ENCODE results near the gene NAB2.
"Not testable (repeated sequence)": the region's sequence is repeated elsewhere in the genome, so short reads cannot be mapped to it uniquely, and the experiment has no call there.

The NAB2 gene, protein sequence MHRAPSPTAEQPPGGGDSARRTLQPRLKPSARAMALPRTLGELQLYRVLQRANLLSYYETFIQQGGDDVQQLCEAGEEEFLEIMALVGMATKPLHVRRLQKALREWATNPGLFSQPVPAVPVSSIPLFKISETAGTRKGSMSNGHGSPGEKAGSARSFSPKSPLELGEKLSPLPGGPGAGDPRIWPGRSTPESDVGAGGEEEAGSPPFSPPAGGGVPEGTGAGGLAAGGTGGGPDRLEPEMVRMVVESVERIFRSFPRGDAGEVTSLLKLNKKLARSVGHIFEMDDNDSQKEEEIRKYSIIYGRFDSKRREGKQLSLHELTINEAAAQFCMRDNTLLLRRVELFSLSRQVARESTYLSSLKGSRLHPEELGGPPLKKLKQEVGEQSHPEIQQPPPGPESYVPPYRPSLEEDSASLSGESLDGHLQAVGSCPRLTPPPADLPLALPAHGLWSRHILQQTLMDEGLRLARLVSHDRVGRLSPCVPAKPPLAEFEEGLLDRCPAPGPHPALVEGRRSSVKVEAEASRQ

DNA sequence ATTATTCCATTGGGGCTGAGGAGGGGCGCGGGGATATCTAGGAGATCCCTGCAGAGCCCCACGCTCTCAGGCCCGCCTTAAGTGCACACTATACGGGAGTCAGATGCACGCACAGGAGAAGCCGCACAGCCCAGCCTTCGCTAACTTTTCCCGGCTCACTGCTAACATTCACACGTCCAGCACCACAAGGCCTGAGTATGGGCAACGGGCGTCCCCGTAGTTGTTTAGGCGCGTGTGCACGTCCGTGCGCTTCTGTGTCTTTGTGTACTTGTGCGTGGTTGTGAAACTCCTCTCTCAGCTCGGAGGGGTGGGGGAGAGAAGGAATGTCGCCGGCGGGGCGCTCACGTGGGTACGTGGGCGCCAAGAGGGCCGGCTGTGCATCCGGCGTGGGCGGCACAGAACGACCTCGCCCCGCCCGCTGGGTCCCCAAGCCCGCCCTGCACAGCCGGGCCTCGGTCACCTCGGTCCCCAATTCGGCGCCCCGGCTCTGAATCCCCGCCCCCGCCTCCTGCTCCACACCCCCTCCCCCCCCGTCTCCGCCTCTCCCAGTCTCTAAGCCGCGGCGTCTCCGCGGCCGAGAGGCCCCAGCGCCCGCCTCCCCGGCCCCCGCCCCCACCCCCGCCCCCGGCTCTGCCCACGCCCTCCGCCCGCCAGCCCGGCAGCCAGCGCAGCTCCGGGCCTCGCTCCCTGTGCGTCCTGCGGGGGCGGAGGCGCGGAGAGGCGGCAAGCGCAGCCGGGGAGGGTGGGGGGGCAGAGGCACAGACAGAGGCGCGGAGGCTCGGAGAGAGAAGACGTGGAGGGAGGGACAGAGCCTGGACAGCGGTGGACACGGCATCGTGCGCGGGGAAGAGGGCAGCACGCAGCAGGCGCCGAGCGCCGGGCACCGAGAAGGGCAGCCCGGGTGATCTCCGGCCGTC lies at the start of gene NAB2:
Gene NAB2 (plus strand): TSS at position 761 of the 917 bp plus-strand sequence. CDS start 158 bp downstream, outside the sequence.
- peak; percentile 84 for DNase-seq (ENCODE audit: low spot score)

DNA sequence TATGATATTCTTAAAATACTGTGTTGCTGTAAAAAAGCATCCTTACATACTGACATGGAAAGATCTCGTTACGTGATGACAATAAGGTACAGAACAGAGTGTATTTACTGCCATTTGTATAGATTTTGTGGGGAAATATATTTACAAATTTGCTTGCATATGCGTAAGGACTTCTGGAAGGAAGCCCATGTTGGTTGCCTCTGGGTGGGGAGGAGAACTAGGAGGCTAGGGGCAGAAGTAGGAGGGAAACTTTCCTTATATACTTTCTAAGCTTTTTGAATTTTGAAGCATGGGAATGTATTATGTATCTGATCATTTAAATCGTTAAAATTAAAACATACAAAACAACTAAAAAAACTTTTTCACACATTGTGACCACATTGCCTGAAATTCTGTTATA lies 48.7 kb upstream of the NAB2 start:
- no peak for DNase-seq (ENCODE audit: low spot score)

DNA sequence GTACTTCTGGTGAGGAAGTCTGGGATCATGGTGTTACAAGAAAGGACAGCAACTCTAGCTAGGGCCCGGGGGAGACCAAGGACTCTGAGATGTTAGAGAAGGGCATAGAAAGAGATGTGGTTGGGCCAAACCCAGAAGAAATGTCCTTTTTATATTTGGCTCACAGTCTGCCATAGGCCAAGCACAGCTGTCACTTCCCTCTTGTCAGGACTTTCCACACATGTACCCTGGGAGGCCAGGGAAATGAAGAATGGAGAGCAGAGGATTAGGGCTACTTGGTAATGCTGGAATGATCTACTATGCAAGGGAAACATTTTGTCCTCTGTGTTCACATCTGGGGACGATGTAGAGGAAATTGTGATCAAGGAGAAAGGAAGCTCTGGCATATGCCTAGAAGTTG lies 48.2 kb upstream of the NAB2 start:
- no peak for DNase-seq (ENCODE audit: low spot score)

DNA sequence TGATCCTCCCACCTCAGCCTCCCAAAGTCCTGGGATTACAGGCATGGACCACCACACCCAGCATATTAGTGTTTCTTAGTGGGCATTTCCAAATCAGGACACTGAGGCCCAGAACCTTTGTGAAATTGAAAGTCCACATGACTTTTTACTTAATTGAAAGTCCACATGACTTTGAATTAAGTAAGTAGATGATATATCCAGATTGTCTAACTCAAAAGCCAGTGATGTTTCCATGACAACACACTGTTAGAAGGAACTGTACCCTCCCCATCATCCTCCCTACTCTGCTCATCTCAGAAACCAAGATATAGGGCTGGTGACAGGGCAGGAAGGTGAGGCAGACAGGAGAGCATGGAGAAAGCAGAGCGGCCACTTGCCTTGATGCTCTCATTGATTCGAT lies 46.2 kb upstream of the NAB2 start:
- no peak for DNase-seq (ENCODE audit: low spot score)

DNA sequence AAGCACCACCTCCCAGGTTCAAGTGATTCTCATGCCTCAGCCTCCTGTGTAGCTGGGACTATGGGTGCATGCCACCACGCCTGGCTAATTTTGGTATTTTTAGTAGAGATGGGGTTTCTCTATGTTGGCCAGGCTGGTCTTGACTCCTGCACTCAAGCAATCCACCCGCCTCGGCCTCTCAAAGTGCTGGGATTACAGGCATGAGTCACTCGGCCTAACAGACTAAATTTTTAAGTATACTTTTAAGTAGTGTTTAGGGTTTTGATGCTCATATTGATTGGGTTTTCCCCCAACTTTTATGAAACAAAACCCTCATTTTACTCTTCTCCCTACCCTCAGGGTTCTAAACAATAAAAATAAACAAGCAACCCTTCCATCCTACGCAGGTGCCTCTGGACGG lies 44.4 kb upstream of the NAB2 start:
- DNase-seq (ENCODE audit: low spot score) = no peak

DNA sequence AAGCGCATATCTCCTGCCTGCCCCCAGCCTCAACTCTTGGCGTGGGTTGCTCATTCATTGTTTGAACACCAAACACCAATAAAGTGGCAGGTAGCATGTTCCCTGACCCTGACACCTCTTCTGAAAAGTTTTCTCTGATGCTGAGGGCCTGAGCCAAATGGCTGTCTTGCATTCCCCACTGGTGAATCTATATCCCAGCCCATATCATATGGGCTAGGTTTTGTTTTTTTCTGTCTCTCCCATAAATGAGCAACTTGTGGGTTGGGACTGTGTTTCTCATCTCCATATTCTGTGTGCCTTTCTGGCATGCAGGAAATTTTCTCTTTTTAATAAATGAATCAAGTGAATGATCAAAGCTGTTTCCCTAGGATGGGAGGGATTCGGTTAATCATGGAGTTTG lies 44.0 kb upstream of the NAB2 start:
- DNase-seq (ENCODE audit: low spot score) = no peak

DNA sequence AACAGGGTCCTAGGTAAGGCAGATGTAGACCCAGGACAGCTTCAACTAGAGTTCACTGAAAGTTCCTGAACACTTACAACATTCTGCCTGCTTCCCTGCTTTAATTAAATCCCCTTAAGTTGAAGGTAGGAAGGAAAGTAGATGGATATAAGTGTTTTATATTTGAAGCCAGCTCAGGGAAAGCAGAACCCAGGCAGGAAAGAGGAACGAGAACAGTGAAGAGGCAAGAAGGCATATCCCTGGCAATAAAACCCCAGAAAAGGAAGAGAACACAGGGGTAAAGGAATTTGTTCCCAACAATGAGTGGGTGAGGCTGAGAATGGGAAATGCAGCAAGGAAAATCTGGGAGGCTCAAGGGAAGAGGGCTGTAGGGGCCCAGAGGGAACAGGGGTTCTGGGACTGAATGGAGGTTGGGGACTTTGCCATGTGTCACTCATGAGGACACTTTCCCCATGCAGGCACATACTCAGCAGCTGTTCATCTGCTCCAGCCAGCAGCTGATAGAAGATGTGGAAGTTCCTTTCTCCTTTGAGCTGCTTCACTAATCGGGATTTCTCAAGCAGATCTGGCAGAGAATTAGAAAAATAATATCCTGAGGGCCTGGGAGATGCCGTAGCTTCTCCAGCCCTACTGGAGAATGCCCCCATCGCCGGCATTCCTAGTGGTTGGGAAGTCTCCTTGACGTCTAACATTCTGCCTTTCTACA lies 42.7 kb upstream of the NAB2 start:
- DNase-seq (ENCODE audit: low spot score) = no peak

DNA sequence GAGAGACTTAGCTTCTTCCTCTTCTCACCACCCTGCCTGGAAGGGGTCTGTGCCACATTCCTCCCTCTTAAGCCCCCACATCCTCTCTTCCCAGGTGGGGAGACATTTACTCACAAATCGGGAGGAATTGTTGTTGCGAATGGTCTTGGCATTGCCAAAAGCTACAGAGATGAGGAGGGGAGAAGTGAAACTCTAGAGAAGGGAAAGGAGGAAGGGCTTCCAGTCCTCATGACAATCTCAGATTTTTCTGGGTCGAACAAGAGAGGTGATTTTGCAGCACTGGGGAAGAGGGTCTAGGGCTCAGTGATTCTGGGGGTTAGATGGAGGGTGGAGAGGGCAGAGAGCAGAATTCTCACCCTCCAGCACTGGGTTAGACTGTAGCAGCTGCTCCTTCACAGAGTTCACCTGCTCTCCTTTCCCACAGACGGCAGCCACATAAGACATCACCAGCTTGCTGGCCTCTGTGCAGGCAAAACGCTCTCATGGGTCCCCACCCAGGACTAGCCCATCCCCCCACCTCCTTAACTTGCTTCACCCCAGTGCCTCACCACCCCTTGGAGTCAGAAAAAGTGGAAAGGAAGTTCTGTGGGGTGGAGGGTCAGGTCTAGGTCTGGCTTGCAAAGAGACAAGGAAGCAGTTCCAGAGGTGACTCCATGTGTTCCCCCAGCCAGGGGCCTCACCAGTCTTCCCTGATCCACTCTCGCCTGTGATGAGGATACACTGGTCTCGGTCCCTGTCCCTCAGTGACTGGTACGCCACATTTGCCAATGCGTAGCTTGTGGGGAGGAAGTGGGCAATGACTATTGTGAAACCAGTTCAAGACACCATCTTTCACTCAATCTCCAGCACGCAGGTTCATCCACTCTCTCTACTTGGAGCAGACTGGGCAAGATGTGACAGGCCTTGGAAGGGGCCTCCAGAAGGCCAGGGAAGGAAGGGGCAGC lies 41.7 kb upstream of the NAB2 start:
- DNase-seq (ENCODE audit: low spot score) = no peak

DNA sequence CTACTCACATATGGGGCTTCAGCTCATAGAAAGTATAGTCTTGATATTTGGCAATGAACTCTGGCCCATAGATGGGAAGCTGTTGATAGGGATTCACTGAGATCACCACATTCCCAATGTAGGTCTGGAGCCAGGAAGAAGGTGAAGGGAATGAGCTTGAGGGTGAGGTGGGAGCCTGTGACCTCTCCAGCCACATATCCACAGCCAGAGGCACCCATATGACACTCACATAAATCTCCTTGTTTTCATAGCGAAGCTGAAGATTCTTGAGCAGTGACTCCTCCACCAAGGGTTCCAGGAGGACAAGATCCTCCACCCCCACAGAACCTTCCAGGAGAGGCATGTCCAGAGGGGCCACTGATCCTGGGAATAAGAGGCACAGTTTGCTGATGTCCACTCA lies 40.9 kb upstream of the NAB2 start:
- DNase-seq (ENCODE audit: low spot score) = no peak

DNA sequence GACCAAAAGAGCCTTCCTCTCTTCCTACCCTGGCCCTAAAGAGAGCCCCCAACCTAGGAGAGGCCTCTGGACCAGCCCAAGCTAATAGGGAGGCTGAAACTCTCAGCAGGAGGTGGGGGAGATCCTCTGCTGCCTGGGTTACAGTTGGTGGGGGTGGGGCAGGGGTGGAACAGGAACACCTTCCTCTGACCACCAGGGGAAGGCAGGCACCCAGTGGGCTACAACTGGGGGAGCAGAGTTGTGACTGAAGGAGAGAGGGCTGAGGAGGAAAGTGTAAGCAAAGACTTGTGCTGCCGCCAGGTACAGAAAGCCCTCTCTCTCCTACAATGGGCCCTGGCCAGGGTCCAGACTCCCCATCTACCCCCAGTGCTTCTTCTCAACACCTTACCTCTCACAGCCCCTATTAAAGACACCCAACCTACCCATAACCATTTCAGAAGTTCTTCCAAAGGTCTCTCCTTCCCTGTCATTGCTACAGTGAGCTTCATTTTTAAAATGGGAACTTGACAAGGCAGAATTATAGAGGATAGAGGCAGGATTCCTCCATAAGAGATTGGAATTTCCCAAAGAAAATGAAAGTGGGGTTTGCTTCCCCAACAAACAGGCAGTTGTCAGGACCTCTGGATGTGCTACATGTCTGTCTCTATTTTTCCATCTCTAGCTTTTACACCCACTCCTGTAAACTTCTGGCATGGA lies 40.3 kb upstream of the NAB2 start:
- no peak for DNase-seq (ENCODE audit: low spot score)

DNA sequence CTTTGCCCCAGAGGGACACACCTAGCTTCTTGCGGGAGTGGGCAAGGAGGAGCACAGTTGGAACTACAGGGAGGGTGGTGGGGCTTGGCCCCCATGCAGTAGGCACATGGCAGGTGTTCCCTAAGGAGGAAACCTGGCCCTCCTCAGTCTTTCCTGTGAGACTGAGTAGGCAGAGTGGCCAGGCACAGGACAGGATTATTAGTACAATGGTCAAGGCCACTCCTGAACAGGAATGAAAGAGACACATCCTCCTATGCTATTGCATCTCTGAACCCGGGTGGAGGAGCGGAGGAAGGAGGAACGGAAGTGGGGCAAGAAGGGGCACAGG lies 39.8 kb upstream of the NAB2 start:
- DNase-seq (ENCODE audit: low spot score) = no peak

DNA sequence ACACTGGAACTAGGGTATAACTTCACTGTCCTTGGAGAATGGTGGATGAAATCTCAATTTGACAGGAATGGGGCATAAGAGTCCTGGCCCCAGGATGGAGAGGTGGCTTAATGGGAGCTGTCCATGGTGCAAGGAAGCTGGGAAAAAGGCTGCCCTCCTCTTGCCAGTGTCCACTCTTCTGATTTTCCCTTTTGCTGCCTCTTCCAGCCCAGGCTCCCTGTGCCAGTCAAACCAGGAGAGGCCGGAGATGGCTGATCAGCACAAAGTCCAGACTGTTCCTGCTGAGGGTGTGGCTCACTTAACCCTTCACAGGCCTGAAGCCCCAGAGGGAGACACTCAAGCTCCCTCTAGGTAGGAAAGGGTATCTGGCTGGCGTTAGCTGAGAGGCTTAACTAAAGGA lies 39.0 kb upstream of the NAB2 start, which contains the start of gene MYO1A:
Gene MYO1A (minus strand): TSS at position 240 of the 400 bp plus-strand sequence. CDS start 1,806 bp downstream, outside the sequence.
- no peak for DNase-seq (ENCODE audit: low spot score)

DNA sequence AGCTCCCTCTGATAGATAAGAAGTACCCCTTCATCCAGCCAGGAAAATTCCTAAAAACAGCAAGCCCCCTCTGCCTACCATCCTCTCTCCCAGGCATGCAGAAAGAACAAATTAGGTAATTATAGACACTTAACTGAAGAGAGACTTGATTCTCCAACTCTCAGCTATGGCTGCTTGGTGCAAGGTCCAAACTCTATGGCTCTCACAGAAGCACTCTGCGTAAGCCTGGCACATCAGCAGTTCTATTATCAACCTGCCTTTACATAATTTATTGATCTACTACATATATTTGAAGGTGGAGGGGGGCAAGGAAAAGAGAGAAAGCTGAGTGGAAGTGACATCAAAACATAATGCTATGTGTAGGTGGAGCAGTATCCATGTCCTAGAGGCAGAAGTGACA lies 37.9 kb upstream of the NAB2 start:
- no peak for DNase-seq (ENCODE audit: low spot score)

DNA sequence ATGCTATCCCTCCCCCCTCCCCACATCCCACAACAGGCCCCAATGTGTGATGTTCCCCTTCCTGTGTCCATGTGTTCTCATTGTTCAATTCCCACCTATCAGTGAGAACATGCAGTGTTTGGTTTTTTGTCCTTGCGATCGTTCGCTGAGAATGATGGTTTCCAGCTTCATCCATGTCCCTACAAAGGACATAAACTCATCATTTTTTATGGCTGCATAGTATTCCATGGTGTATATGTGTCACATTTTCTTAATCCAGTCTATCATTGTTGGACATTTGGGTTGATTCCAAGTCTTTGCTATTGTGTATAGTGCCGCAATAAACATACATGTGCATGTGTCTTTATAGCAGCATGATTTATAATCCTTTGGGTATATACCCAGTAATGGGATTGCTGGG lies 35.8 kb upstream of the NAB2 start:
- not testable (repeated sequence) for DNase-seq (ENCODE audit: low spot score)

DNA sequence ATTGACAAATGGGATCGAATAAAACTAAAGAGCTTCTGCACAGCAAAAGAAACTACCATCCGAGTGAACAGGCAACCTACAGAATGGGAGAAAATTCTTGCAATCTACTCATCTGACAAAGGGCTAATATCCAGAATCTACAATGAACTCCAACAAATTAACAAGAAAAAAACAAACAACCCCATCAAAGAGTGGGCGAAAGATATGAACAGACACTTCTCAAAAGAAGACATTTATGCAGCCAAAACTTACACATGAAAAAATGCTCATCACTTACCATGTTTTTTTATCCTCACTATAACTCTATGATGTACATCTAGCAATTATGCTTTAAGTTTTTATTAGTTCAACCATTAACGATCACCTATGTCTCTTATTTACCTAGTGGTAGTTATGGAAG lies 35.0 kb upstream of the NAB2 start:
- DNase-seq (ENCODE audit: low spot score) = not testable (repeated sequence)

DNA sequence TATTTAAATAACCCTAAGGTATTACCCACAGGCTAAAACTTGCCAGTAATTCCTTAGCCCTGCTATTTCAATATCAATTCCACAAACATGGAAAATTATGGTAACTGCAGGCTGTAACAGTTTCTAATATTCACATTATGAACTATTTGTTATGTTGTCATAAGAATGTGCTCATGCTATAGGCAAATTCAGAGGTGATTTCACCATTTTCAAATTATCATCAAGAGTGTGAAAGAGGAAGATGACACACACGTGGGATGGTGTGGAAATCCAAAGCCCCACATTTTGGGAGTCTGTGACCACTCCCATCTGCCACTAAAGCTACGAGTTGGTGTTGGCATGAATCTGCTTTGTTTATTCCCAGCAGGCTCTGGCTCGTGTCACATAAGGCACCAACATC lies 33.1 kb upstream of the NAB2 start:
- DNase-seq (ENCODE audit: low spot score) = no peak

DNA sequence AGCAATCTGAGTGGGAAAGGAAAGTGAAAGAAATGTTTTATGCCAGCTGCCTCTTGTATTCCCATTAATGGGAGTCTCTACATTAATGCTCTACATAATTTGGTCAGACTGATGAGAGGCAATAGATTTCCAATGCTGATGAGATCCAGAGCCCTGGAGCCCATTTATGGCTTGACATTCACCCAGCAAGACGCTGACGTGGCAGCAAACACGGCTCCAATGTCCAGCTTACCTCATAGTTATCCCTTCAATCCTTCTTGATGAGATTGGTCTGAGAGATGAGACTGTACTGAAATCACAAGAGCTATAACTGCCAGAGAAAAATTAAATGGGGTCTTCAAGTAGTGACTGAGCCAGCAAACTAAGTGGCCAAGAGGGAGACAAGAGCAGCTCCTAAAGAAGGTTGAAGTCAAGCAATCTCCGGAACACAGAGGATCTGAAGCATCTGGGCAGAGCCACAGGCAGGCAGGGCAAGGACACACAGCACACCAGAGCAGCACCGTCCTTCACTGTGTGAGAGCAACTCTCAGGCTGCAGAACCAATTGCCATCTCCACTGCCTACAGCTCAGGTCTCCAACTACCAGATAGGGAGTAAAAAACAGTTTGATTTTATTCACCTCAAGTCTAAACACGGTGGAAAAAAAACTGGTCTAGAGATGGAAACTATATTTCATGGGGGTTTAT lies 31.7 kb upstream of the NAB2 start:
- DNase-seq (ENCODE audit: low spot score) = no peak

DNA sequence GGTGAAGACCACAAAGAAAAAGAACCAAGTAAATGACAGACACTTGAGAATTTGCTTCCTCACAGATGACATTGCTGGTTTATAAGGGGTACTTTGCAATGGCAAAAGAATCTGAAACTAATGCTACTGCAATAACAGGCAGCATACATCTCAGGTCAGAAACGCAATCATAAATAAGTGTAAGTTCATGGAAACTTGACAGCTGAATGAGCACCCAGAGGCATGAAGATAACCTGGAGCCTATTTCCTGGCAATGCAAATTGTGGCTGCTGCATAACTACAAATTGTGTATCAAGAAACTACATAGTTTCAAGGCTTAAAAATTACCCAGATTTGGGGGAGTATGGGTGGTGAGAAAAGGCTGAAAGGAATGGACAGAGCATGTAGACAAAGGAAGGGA lies 30.5 kb upstream of the NAB2 start:
- no peak for DNase-seq (ENCODE audit: low spot score)

DNA sequence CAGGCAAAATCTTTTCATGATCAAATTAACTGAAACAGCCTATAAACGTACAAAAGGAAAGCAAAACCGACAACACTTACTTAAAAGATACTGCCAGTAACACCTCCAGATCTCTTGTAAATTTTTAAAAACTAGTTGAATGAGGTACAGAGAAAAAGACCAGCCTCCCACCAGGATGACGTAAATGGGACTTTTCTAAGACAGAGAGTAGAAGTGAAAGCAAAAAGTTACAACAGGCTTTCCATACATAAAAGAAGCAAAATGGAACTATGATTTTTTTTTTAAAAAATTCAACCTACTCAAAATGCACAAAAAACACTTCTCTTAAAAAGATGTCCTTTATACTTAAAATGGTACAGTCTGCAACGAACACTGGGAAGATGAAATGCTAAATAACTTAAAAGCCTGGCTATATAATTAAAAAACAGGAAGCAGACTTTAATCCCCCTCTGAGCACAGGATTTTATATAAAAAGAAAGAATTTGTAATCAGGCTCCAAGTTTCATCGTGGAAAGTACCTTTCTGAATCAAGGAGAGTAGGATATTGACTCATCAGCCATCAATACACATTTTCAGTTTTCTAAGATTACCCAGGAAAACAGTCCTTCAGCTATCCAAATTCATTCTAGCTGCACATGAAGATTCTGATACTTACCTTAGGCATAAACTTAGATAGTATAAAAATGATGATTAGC lies 24.8 kb upstream of the NAB2 start:
- DNase-seq (ENCODE audit: low spot score) = no peak

All from hematopoietic multipotent progenitor cell treated with erythropoietin and hydrocortisone succinate and interleukin-3 and kit ligand, for 15 days (in vitro differentiated cells).